ENCODE measurements around the gene L1TD1. TPM values are rescaled to one million over a fixed set of nuclear protein-coding genes. Genes with fewer than 3 reads are reported as not detected.

Gene L1TD1
- polyA plus RNA-seq, 1 experiment, result not detected

DNA sequence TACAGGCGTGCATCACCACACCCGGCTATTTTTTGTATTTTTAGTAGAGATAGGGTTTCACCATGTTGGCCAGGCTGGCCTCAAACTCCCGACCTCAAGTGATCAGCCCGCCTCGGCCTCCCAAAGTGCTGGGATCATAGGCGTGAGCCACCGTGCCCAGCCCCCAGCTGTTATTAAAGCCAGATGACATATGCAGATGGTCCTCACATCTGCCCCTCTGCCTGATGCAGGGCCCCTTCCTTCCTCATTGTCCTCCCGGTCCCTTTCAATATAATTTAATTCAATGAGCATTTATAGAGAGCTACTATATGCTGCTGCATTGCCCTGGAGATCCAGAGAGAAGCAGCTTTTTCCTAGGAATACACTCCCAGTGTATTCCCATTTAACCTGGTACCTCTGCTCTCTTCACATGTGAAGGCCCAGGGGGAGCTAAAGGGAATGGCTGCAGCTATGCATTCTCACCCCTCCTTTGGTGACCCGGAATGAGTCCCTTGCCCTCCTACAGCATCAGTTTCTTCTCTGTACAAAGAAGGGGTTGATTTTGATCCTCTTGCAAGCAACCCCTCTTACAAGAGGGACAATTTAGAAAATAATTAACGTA, 55.6 kb downstream of the L1TD1 start:
- Histone ChIP-seq H3K27me3 (ENCODE audit: control insufficient read depth, insufficient read depth, low read length) (no peaks in the 10 kb centered on the region), H3K27ac (ENCODE audit: low read depth, low read length) (no peak overlapping the region), H3K4me3 (ENCODE audit: low read depth, low read length) (no peak overlapping the region), H3K9me3 (ENCODE audit: control insufficient read depth, insufficient read depth, low read length) (no peaks in the 10 kb centered on the region; the same call in 1 of the 2 replicates)
- ChIA-PET POLR2A (no interaction called here), CTCF (no interaction called here)
- no peak for DNase-seq (ENCODE audit: low read depth, low spot score)
- TF ChIP-seq, protein P1, sequence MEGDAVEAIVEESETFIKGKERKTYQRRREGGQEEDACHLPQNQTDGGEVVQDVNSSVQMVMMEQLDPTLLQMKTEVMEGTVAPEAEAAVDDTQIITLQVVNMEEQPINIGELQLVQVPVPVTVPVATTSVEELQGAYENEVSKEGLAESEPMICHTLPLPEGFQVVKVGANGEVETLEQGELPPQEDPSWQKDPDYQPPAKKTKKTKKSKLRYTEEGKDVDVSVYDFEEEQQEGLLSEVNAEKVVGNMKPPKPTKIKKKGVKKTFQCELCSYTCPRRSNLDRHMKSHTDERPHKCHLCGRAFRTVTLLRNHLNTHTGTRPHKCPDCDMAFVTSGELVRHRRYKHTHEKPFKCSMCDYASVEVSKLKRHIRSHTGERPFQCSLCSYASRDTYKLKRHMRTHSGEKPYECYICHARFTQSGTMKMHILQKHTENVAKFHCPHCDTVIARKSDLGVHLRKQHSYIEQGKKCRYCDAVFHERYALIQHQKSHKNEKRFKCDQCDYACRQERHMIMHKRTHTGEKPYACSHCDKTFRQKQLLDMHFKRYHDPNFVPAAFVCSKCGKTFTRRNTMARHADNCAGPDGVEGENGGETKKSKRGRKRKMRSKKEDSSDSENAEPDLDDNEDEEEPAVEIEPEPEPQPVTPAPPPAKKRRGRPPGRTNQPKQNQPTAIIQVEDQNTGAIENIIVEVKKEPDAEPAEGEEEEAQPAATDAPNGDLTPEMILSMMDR (IDR thresholded peaks at IDR 0.05; ENCODE audit: low read depth, low read length), result no peak

DNA sequence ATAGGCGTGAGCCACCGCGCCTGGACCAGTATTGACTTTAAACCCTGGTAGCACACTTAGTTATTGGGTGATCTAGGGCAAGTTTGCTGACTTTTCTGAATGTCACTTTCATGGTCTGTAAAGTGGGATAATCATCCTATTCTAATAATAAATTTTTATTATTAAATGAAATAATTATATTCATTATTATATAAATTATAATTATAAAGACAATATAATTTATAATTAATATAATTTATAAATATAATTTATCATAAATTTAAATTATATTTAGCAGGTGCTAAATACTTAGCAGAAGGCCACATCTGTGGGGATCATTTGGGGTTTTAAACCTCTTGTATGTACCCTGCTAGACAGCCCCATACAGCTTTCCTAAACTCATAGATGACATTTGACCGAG, 64.9 kb downstream of the L1TD1 start:
- H3K27ac ChIP-seq (ENCODE audit: low read depth, low read length), result no peak overlapping the region
- H3K27me3 ChIP-seq (ENCODE audit: control insufficient read depth, insufficient read depth, low read length), result peaks cover 2% of the 10 kb centered on the region
- POLR2A ChIA-PET, result no interaction called here
- TF ChIP-seq, protein P1 (IDR thresholded peaks at IDR 0.05; ENCODE audit: low read depth, low read length), result no peak
- CTCF ChIA-PET, result no interaction called here
- no peak overlapping the region for H3K4me3 ChIP-seq (ENCODE audit: low read depth, low read length)
- H3K9me3 ChIP-seq (ENCODE audit: control insufficient read depth, insufficient read depth, low read length), result no peaks in the 10 kb centered on the region; the same call in 1 of the 2 replicates
- no peak for DNase-seq (ENCODE audit: low read depth, low spot score)

DNA sequence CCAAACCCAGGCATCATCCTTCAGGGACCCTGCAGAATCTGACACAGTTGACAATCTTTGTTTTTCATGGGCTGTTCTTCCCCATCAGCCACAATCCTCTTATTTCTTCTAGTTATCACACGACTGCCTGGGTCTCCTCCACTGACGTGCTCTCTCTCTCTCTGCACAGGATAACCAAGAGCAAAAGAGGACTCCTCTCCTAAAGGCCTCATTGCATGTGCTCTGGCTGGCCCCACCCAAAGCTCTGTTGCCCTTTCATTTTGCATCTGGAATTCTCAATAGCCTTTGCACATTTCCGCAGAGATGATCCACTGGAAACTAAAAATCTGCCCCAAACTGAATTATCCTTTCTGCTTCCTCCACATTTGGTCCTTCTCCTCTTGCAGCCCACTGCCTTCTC, 66.0 kb downstream of the L1TD1 start:
- no peaks in the 10 kb centered on the region; the same call in 1 of the 2 replicates for H3K9me3 ChIP-seq (ENCODE audit: control insufficient read depth, insufficient read depth, low read length)
- no peak overlapping the region for H3K27ac ChIP-seq (ENCODE audit: low read depth, low read length)
- no peak overlapping the region for H3K4me3 ChIP-seq (ENCODE audit: low read depth, low read length)
- TF ChIP-seq, protein P1 (IDR thresholded peaks at IDR 0.05; ENCODE audit: low read depth, low read length), result no peak
- ChIA-PET POLR2A (no interaction called here), CTCF (no interaction called here)
- H3K27me3 ChIP-seq (ENCODE audit: control insufficient read depth, insufficient read depth, low read length), result peaks cover 2% of the 10 kb centered on the region
- no peak for DNase-seq (ENCODE audit: low read depth, low spot score)

Other genes starting within 250 kb of the L1TD1 start
- gene KANK4, start 124.6 kb downstream of the L1TD1 start, polyA plus RNA-seq (2011; rRNA removed), result not detected in 2 replicates
- 8.4 and 13.8 TPM in 2 replicates for gene USP1, start 242.2 kb downstream of the L1TD1 start, polyA plus RNA-seq (2011; rRNA removed)

Measured in AG04450 (cell line).